Measurements from ENCODE around the gene TEAD2. TPM values are rescaled to one million over a fixed set of nuclear protein-coding genes. Genes with fewer than 3 reads are reported as not detected.
A peak's percentile ranks its signal among the peaks of the same experiment; 100 is the strongest.

TEAD2 gene
- total RNA-seq, 1 donor from 2014 or later: 58.2 TPM

GRCh38 chr19:49347835-49348234, 14.4 kb downstream of the TEAD2 start:
- no peaks in the 10 kb centered on the region for H3K4me1 Mint-ChIP-seq (ENCODE audit: low read depth, unreplicated experiment)
- FAIRE-seq (peak; percentile 9), DNase-seq (ENCODE audit: low read depth) (peak; percentile 57)
- H3K27ac Mint-ChIP-seq (ENCODE audit: unreplicated experiment): no peak overlapping the region
- Histone ChIP-seq H4K20me1 (ENCODE audit: insufficient read depth, low read length) (peaks cover 55% of the 10 kb centered on the region), H3K4me2 (ENCODE audit: low read length) (no peak overlapping the region), H3K27ac (ENCODE audit: low read depth, low read length) (no peak overlapping the region), H3K9me3 (ENCODE audit: insufficient read depth, low read depth, low read length) (no peaks in the 10 kb centered on the region), H3K36me3 (ENCODE audit: insufficient read depth, low read length) (peaks cover 44% of the 10 kb centered on the region), H2AFZ (ENCODE audit: low read depth, low read length) (no peak overlapping the region), H3K4me3 (ENCODE audit: insufficient read depth, low read depth, low read length) (no peak overlapping the region), H3K4me1 (ENCODE audit: insufficient read depth, low read length) (no peaks in the 10 kb centered on the region), H3K27me3 (ENCODE audit: insufficient read depth, low read length) (no peaks in the 10 kb centered on the region), H3K79me2 (ENCODE audit: insufficient read depth, low read length) (no peaks in the 10 kb centered on the region), H3K9ac (ENCODE audit: low read length) (no peak overlapping the region)
- no peaks in the 10 kb centered on the region for H3K9me3 Mint-ChIP-seq (ENCODE audit: unreplicated experiment)
- no peaks in the 10 kb centered on the region for H3K27me3 Mint-ChIP-seq (ENCODE audit: low read depth, unreplicated experiment)
- H3K4me3 Mint-ChIP-seq (ENCODE audit: unreplicated experiment): no peak overlapping the region
- no peak for TF ChIP-seq EZH2 (IDR thresholded peaks at IDR 0.05; ENCODE audit: insufficient read depth, low read length)
- TF ChIP-seq, protein P1, sequence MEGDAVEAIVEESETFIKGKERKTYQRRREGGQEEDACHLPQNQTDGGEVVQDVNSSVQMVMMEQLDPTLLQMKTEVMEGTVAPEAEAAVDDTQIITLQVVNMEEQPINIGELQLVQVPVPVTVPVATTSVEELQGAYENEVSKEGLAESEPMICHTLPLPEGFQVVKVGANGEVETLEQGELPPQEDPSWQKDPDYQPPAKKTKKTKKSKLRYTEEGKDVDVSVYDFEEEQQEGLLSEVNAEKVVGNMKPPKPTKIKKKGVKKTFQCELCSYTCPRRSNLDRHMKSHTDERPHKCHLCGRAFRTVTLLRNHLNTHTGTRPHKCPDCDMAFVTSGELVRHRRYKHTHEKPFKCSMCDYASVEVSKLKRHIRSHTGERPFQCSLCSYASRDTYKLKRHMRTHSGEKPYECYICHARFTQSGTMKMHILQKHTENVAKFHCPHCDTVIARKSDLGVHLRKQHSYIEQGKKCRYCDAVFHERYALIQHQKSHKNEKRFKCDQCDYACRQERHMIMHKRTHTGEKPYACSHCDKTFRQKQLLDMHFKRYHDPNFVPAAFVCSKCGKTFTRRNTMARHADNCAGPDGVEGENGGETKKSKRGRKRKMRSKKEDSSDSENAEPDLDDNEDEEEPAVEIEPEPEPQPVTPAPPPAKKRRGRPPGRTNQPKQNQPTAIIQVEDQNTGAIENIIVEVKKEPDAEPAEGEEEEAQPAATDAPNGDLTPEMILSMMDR (IDR thresholded peaks at IDR 0.05; ENCODE audit: insufficient read depth, low read depth, low read length): peak; percentile 21
- H3K36me3 Mint-ChIP-seq (ENCODE audit: low read depth, unreplicated experiment): peaks cover 43% of the 10 kb centered on the region

DNA sequence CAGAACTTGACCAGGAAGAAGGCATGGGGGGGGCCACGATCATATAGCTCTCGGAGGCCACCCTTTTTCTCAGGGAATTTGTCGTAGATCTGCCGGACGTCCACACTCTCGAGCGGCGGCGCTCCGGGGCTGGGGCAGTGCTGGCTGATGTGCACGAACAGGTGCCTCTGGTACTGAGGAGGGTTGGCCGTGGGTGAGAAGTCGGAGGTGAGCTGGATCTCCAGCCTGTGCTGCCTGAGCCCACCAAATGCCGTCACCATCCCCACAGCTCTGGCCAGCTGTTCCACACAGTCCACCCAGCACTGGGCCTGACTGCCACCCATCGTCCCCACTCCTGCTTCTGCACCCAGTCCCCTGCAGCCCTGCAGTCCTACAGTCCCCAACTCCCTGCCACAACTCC, 15.0 kb downstream of the TEAD2 start:
- no peaks in the 10 kb centered on the region for H3K27me3 ChIP-seq (ENCODE audit: insufficient read depth, low read length)
- DNase-seq (ENCODE audit: low read depth) (no peak), FAIRE-seq (no peak)
- Mint-ChIP-seq H3K27ac (ENCODE audit: unreplicated experiment) (no peak overlapping the region), H3K27me3 (ENCODE audit: low read depth, unreplicated experiment) (no peaks in the 10 kb centered on the region), H3K36me3 (ENCODE audit: low read depth, unreplicated experiment) (peaks cover 49% of the 10 kb centered on the region), H3K4me3 (ENCODE audit: unreplicated experiment) (no peak overlapping the region), H3K4me1 (ENCODE audit: low read depth, unreplicated experiment) (no peaks in the 10 kb centered on the region), H3K9me3 (ENCODE audit: unreplicated experiment) (no peaks in the 10 kb centered on the region)
- H3K4me1 ChIP-seq (ENCODE audit: insufficient read depth, low read length): no peaks in the 10 kb centered on the region
- H3K9me3 ChIP-seq (ENCODE audit: insufficient read depth, low read depth, low read length): no peaks in the 10 kb centered on the region
- H3K9ac ChIP-seq (ENCODE audit: low read length): no peak overlapping the region
- peaks cover 45% of the 10 kb centered on the region for H3K36me3 ChIP-seq (ENCODE audit: insufficient read depth, low read length)
- H3K4me3 ChIP-seq (ENCODE audit: insufficient read depth, low read depth, low read length): no peak overlapping the region
- TF ChIP-seq EZH2 (IDR thresholded peaks at IDR 0.05; ENCODE audit: insufficient read depth, low read length): no peak
- TF ChIP-seq, protein P1 (IDR thresholded peaks at IDR 0.05; ENCODE audit: insufficient read depth, low read depth, low read length): no peak
- no peak overlapping the region for H2AFZ ChIP-seq (ENCODE audit: low read depth, low read length)
- H3K79me2 ChIP-seq (ENCODE audit: insufficient read depth, low read length): no peaks in the 10 kb centered on the region
- no peak overlapping the region for H3K4me2 ChIP-seq (ENCODE audit: low read length)
- H4K20me1 ChIP-seq (ENCODE audit: insufficient read depth, low read length): peaks cover 62% of the 10 kb centered on the region
- no peak overlapping the region for H3K27ac ChIP-seq (ENCODE audit: low read depth, low read length)

DNA sequence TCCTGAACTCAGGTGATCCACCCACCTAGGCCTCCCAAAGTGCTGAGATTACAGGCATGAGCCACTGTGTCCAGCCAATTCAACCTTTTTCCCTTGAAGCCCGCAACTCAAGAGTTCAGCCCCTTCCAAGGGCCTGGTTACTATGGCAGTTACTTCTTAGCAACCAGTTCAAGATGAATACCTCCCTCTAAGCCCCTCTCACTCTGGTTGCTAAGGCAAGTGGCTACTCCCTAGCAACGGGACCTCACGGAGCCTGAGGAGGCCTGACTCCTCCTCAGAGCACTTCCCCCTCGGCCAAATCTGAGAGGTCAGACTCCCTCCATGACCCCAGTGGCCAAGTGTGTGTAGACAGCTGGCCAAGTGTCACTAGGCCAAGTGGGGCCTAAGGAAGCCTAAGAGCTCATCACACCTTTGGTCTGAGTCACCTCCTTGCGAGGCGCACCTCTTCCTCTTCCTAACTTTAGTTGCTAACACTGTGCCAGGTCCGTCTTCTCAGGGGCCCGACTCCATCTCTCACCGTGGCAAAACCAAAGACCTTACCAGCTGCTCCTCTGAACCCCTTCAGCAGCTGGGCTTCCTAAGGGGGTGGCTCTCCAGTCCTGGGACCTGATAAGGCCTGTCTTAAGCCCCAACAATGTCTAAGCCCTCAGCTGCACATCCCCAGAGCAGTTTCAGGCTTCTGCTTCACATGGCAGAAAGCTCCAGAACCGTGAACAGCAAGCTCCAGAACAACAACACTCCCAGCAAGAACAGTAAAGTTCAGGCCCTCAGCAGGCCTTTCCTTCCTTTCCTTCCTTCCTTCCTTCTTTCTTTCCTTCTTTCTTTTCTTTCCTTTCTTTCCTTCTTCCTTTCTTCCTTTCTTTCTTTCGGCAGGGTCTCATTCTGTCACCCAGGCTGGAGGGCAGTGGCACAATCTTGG, 17.5 kb downstream of the TEAD2 start:
- Mint-ChIP-seq H3K27me3 (ENCODE audit: low read depth, unreplicated experiment) (no peaks in the 10 kb centered on the region), H3K4me3 (ENCODE audit: unreplicated experiment) (no peak overlapping the region)

More for the DNA sequence above, 17.5 kb downstream of the TEAD2 start:
- H3K4me3 ChIP-seq (ENCODE audit: insufficient read depth, low read depth, low read length): no peak overlapping the region
- no peak overlapping the region for H3K9ac ChIP-seq (ENCODE audit: low read length)
- no peaks in the 10 kb centered on the region for H3K27me3 ChIP-seq (ENCODE audit: insufficient read depth, low read length)
- Mint-ChIP-seq H3K4me1 (ENCODE audit: low read depth, unreplicated experiment) (no peaks in the 10 kb centered on the region), H3K36me3 (ENCODE audit: low read depth, unreplicated experiment) (peaks cover 45% of the 10 kb centered on the region), H3K27ac (ENCODE audit: unreplicated experiment) (no peak overlapping the region), H3K9me3 (ENCODE audit: unreplicated experiment) (no peaks in the 10 kb centered on the region)
- no peak overlapping the region for H2AFZ ChIP-seq (ENCODE audit: low read depth, low read length)
- DNase-seq (ENCODE audit: low read depth): no peak
- H3K4me1 ChIP-seq (ENCODE audit: insufficient read depth, low read length): peaks cover under 1% of the 10 kb centered on the region
- H3K27ac ChIP-seq (ENCODE audit: low read depth, low read length): no peak overlapping the region
- peaks cover 73% of the 10 kb centered on the region for H4K20me1 ChIP-seq (ENCODE audit: insufficient read depth, low read length)
- FAIRE-seq: no peak
- TF ChIP-seq, protein P1 (IDR thresholded peaks at IDR 0.05; ENCODE audit: insufficient read depth, low read depth, low read length): no peak
- no peak for TF ChIP-seq EZH2 (IDR thresholded peaks at IDR 0.05; ENCODE audit: insufficient read depth, low read length)
- H3K4me2 ChIP-seq (ENCODE audit: low read length): no peak overlapping the region
- no peaks in the 10 kb centered on the region for H3K9me3 ChIP-seq (ENCODE audit: insufficient read depth, low read depth, low read length)
- peaks cover 43% of the 10 kb centered on the region for H3K36me3 ChIP-seq (ENCODE audit: insufficient read depth, low read length)
- no peaks in the 10 kb centered on the region for H3K79me2 ChIP-seq (ENCODE audit: insufficient read depth, low read length)
